Osteocyte (in vitro differentiated cells): ENCODE results near the gene C5orf47. TPM values are rescaled to one million over a fixed set of nuclear protein-coding genes. Genes with fewer than 3 reads are reported as not detected.

Source experiments
- DNase-seq: peaks from one replicate; pipeline ENCODE4 v3.0.0; 2021; ENCODE audit warnings: mixed read lengths; ENCODE audit not compliant: unreplicated experiment; ENCODE audit errors: extremely low spot score
- H3K27ac Mint-ChIP-seq: one replicate; pipeline ENCODE4 v1.8.0; 2021; ENCODE audit warnings: mild to moderate bottlenecking, mixed read lengths; ENCODE audit not compliant: unreplicated experiment
- H3K27me3 Mint-ChIP-seq: one replicate; pipeline ENCODE4 v1.8.0; 2021; ENCODE audit warnings: mixed read lengths; ENCODE audit not compliant: unreplicated experiment
- H3K36me3 Mint-ChIP-seq: one replicate; pipeline ENCODE4 v1.8.0; 2021; ENCODE audit warnings: mixed read lengths; ENCODE audit not compliant: unreplicated experiment
- H3K4me1 Mint-ChIP-seq: one replicate; pipeline ENCODE4 v1.8.0; 2021; ENCODE audit warnings: mixed read lengths; ENCODE audit not compliant: unreplicated experiment
- H3K4me3 Mint-ChIP-seq: one replicate; pipeline ENCODE4 v1.8.0; 2021; ENCODE audit warnings: mild to moderate bottlenecking, moderate library complexity, mixed read lengths; ENCODE audit not compliant: unreplicated experiment
- H3K9me3 Mint-ChIP-seq: one replicate; pipeline ENCODE4 v1.8.0; 2021; ENCODE audit warnings: mixed read lengths; ENCODE audit not compliant: unreplicated experiment
- total RNA-seq: library from RNA; stranded (reverse); gene quantifications from 2 replicates; pipeline ENCODE4 v1.2.1, GENCODE V29; 2021
- TF ChIP-seq, protein P1 (sequence below): fragments of 200-600 bp; sonication (generic); IDR thresholded peaks from 2 replicates; pipeline ENCODE4 v1.5.0; 2021; ENCODE audit warnings: antibody characterized with exemption, mild to moderate bottlenecking, moderate library complexity

The C5orf47 gene
- total RNA-seq, 1 donor from 2014 or later: not detected

DNA sequence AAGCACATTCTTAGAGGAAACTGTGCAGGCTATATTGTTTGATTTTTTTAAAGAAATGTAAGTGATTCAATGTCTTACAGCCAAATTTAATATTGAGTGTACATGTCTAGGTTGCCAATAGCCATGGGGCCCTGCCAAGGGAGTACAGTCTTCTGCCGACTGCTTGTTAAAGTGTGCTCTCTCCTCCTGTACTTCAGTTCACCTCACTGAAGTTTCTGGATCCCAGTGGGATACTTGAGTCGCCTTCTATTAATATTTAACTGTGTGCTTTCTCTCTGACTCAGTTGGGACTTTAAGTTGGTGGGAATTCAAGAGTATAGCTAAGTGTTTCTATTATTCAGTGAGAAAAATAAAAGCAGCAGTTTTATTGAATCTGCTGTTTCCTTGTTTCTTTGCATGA is 44.5 kb upstream of the C5orf47 start:
- H3K36me3 Mint-ChIP-seq: peaks cover 42% of the 10 kb centered on the region
- TF ChIP-seq, protein P1, sequence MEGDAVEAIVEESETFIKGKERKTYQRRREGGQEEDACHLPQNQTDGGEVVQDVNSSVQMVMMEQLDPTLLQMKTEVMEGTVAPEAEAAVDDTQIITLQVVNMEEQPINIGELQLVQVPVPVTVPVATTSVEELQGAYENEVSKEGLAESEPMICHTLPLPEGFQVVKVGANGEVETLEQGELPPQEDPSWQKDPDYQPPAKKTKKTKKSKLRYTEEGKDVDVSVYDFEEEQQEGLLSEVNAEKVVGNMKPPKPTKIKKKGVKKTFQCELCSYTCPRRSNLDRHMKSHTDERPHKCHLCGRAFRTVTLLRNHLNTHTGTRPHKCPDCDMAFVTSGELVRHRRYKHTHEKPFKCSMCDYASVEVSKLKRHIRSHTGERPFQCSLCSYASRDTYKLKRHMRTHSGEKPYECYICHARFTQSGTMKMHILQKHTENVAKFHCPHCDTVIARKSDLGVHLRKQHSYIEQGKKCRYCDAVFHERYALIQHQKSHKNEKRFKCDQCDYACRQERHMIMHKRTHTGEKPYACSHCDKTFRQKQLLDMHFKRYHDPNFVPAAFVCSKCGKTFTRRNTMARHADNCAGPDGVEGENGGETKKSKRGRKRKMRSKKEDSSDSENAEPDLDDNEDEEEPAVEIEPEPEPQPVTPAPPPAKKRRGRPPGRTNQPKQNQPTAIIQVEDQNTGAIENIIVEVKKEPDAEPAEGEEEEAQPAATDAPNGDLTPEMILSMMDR: no peak
- peaks cover 16% of the 10 kb centered on the region for H3K4me1 Mint-ChIP-seq
- DNase-seq: no peak
- H3K27me3 Mint-ChIP-seq: no peaks in the 10 kb centered on the region
- no peaks in the 10 kb centered on the region for H3K9me3 Mint-ChIP-seq
- no peak overlapping the region for H3K4me3 Mint-ChIP-seq
- no peak overlapping the region for H3K27ac Mint-ChIP-seq

DNA sequence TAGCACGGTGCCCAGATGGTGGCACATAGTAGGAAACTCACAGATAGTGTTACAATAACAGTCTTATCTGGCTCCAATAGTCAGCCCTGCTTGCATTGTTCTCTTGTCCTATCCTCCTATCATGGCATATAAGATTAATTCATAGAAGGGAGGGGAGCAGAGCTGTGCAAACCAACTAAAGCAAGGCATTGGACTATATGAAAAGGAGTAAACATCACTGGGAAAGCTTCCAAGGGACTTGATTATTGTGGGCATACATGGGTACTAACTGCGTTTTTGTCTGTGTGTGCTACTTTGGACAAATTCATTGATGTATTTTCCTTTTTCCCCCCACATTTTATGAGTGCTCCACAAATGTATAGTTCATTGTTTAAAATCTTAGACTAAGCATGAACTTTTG is 43.8 kb upstream of the C5orf47 start:
- TF ChIP-seq, protein P1: no peak
- H3K4me3 Mint-ChIP-seq: no peak overlapping the region
- peaks cover 16% of the 10 kb centered on the region for H3K4me1 Mint-ChIP-seq
- no peaks in the 10 kb centered on the region for H3K27me3 Mint-ChIP-seq
- DNase-seq: no peak
- H3K9me3 Mint-ChIP-seq: no peaks in the 10 kb centered on the region
- no peak overlapping the region for H3K27ac Mint-ChIP-seq
- peaks cover 44% of the 10 kb centered on the region for H3K36me3 Mint-ChIP-seq

DNA sequence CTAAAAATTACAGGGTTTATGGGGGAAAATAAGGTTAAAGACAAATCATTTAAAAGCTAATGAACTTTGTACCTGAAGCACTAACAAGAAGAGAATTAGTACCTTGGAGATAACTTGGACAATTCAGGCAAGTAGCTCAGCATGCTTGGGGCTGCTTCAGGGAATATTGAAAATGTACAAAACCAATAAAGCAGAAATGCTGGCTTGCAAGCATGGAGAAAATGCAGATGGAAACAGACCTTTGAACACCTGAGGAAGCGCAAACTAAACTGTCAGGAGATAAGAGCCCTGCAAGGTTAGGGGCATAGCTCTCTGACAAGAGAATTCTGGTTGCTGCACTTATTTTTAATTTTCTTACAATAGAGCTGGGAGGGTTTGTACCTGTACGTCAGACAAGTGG is 42.6 kb upstream of the C5orf47 start:
- H3K36me3 Mint-ChIP-seq: peaks cover 51% of the 10 kb centered on the region
- H3K27me3 Mint-ChIP-seq: no peaks in the 10 kb centered on the region
- DNase-seq: no peak
- H3K4me1 Mint-ChIP-seq: peaks cover 16% of the 10 kb centered on the region
- no peaks in the 10 kb centered on the region for H3K9me3 Mint-ChIP-seq
- H3K27ac Mint-ChIP-seq: no peak overlapping the region
- no peak overlapping the region for H3K4me3 Mint-ChIP-seq
- TF ChIP-seq, protein P1: no peak

DNA sequence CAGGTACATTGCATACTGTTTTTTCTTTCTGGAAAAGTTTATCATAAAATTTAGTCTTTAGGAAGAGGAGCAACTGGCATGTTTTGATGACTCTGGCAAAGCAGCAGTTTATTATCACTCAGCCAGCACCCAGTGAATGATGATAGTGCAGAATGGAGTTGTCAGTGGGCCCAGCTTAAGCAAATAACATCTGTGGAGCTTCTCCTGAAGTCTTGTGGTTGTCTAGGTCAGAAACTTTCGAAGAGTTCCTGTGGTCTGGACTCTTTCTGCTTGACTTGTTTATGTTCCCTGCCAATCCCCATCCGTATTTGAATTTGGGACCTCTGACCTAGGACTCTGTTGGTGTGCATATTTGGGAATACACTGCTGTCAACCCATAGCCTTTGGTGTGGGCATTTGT is 38.1 kb upstream of the C5orf47 start:
- H3K4me3 Mint-ChIP-seq: no peak overlapping the region
- no peak for DNase-seq
- H3K9me3 Mint-ChIP-seq: no peaks in the 10 kb centered on the region
- TF ChIP-seq, protein P1: no peak
- H3K36me3 Mint-ChIP-seq: peaks cover 78% of the 10 kb centered on the region
- H3K27ac Mint-ChIP-seq: no peak overlapping the region
- no peaks in the 10 kb centered on the region for H3K4me1 Mint-ChIP-seq
- H3K27me3 Mint-ChIP-seq: no peaks in the 10 kb centered on the region

DNA sequence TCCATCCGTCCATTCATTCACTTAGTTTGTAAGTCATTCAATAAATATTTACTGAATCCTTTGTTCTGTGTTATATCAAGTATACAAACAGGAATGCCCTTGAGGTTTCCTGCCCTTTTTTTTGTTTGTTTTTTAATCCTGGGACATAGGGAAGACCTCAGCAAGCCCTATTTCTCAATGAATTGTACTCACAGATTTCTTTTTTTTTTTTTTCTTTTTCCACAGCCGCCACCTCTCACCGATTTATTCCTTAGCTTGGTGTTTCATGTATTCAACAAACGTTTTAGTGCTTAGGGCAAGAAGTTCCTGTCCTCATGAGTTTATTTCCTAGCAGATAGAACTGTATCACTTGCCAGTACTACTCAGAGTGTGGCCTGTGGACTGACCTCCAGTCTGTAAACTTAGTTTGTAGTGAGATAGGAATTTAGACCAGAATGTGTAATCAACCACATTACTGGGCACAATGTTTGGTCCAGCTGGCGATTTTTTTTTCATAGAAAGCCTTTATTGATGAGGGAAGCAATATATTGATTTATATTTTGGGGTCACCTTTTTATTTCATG is 35.4 kb upstream of the C5orf47 start:
- Mint-ChIP-seq H3K27ac (no peak overlapping the region), H3K36me3 (peaks cover 68% of the 10 kb centered on the region), H3K27me3 (no peaks in the 10 kb centered on the region), H3K4me1 (no peaks in the 10 kb centered on the region), H3K4me3 (no peak overlapping the region), H3K9me3 (no peaks in the 10 kb centered on the region)
- no peak for DNase-seq
- TF ChIP-seq, protein P1: no peak
